Gastrocnemius medialis (tissue), 4 donors: ENCODE measurements around the gene TSC22D3. TPM values are rescaled to one million over a fixed set of nuclear protein-coding genes. Genes with fewer than 3 reads are reported as not detected.

Source experiments
- ATAC-seq, 2 donors: fragments of 150-250 bp; one replicate each; pipeline ENCODE4 v1.9.1; 2016
- DNase-seq, 2 donors: peaks; one replicate each; pipeline ENCODE4 v3.0.0-alpha.2; 2019
- H3K27ac ChIP-seq, 4 donors: fragments of 200-600 bp; sonication (generic); 1 replicate in 1 of 4; 2 replicates in 3 of 4; pipeline ENCODE4 v1.5.1; 2016 to 2018; ENCODE audit warnings: mild to moderate bottlenecking in 2 of 4, moderate library complexity in 1 of 4
- H3K27me3 ChIP-seq, 3 donors: fragments of 200-600 bp; sonication (generic) in 2 of 3; 1 replicate in 1 of 3; 2 replicates in 2 of 3; pipeline versions ENCODE4 v1.5.1 to v1.6.0; 2016 to 2019; ENCODE audit warnings: mild to moderate bottlenecking in 1 of 3, moderate library complexity in 1 of 3
- H3K36me3 ChIP-seq, 2 donors: fragments of 200-600 bp; sonication (generic) in 1 of 2; one replicate each; pipeline ENCODE4 v1.5.1; 2017 to 2018
- H3K4me1 ChIP-seq, 2 donors: fragments of 200-600 bp; sonication (generic) in 1 of 2; one replicate each; pipeline ENCODE4 v1.5.1; 2016 to 2017; ENCODE audit warnings: mild to moderate bottlenecking in 2 of 2
- H3K4me3 ChIP-seq, 4 donors: fragments of 200-600 bp; sonication (generic) in 3 of 4; 1 replicate in 1 of 4; 2 replicates in 3 of 4; pipeline ENCODE4 v1.5.1; 2016 to 2019; ENCODE audit warnings: mild to moderate bottlenecking in 2 of 4
- H3K9me3 ChIP-seq, 3 donors: fragments of 200-600 bp; sonication (generic) in 2 of 3; 1 replicate in 1 of 3; 2 replicates in 2 of 3; pipeline ENCODE4 v1.5.1; 2016 to 2019
- POLR2A ChIP-seq, 2 donors: fragments of 450-650 bp; IDR thresholded peaks; one replicate each; pipeline ENCODE4 v1.6.1; 2017; ENCODE audit warnings: antibody characterized with exemption in 2 of 2, mild to moderate bottlenecking in 2 of 2, moderate library complexity in 2 of 2
- in situ Hi-C, 4 donors: fragments of 200-750 bp; cut with MboI; loops; one replicate each; pipeline versions ENCODE4 v1.15.0 to v1.8.0; 2017; ENCODE audit warnings: low sequenced_read_pairs in 4 of 4
- intact Hi-C: fragments of 100-400 bp; cut with DNase I; formaldehyde crosslinking; loops from one replicate; pipeline ENCODE4 v1.15.1; 2023; ENCODE audit warnings: low total_unique reads
- total RNA-seq, 4 donors: library from RNA; depleted of rRNA; stranded (reverse); fragments of >200 nt; gene quantifications; one replicate each; pipeline versions ENCODE4 v1.1.0 to v1.2.3, GENCODE V29; 2016
- TF ChIP-seq, protein P1 (sequence below), 5 experiments: fragments of 450-650 bp in 3 of 5; fragments of 200-600 bp in 2 of 5; sonication (generic) in 2 of 5; IDR thresholded peaks in 4 of 5; conservative IDR thresholded peaks in 1 of 5; 1 replicate in 4 of 5; 2 replicates in 1 of 5; pipeline ENCODE4 v1.5.1; 2016 to 2019; ENCODE audit warnings: antibody characterized with exemption in 5 of 5, mild to moderate bottlenecking in 3 of 5, moderate library complexity in 3 of 5

The TSC22D3 gene
- total RNA-seq, 4 donors from 2014 or later: 689 to 1,948 (median 1,054) TPM

DNA sequence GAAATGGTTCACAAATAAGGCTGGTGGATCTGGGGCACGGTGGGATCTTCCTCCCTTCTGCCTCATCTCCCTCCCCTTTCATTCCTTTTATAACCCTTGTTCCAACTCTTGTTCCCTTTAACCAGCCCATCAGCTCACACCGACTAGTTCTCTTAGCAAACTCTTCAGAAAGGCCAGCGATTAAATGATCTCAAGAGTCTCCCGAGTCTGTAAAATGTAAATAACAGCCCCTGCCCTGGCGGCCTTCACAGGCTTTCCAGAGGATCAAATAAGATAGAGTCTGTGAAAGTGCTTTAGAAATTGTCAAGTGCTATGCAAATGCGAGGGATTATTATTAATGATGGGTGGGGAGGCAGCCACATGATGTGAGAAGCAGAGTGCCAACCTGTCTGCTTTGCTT lies 27.1 kb downstream of the TSC22D3 start:
- peak overlapping the region; percentile 87 to 96 (median 94) for H3K27ac ChIP-seq
- H3K27me3 ChIP-seq: no peaks in the 10 kb centered on the region
- no peaks in the 10 kb centered on the region for H3K9me3 ChIP-seq
- no peaks in the 10 kb centered on the region for H3K36me3 ChIP-seq
- ATAC-seq (no peak), DNase-seq (no peak)
- no peak for TF ChIP-seq POLR2A (IDR thresholded peaks at IDR 0.05)
- TF ChIP-seq, protein P1, sequence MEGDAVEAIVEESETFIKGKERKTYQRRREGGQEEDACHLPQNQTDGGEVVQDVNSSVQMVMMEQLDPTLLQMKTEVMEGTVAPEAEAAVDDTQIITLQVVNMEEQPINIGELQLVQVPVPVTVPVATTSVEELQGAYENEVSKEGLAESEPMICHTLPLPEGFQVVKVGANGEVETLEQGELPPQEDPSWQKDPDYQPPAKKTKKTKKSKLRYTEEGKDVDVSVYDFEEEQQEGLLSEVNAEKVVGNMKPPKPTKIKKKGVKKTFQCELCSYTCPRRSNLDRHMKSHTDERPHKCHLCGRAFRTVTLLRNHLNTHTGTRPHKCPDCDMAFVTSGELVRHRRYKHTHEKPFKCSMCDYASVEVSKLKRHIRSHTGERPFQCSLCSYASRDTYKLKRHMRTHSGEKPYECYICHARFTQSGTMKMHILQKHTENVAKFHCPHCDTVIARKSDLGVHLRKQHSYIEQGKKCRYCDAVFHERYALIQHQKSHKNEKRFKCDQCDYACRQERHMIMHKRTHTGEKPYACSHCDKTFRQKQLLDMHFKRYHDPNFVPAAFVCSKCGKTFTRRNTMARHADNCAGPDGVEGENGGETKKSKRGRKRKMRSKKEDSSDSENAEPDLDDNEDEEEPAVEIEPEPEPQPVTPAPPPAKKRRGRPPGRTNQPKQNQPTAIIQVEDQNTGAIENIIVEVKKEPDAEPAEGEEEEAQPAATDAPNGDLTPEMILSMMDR (IDR thresholded peaks at IDR 0.05 in 4 of 5, conservative IDR thresholded peaks at IDR 0.05 in 1 of 5): no peak
- no peak overlapping the region for H3K4me3 ChIP-seq
- in situ Hi-C loops: no loop called here
- peaks cover 59 to 78% of the 10 kb centered on the region in 2 donors for H3K4me1 ChIP-seq
- intact Hi-C loops: no loop called here

DNA sequence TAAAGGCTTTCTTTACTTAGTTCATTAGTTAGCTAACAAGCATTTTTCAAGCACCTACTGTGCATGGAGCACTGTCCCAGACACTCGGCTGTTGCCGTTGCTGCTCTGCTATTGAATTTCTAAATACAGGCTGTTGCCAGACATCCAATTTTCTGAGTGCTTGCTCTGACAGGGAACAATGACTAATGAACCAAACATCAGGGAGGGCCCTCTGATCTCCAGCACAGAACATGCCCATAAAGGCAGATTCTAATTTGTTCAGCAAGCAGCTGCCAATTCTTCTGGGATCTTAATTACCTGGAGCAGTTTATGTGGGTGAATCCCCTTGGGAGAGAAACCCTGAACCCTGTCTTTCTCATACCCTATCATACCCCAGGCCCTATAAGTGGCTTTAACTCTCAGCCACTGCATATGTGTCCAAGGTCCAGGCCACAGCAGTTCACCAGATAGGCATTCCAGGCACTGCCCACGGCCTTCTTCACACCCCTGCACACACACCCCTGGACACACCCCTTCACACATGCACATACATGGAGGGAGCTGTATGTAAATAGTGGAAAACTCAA lies 27.9 kb downstream of the TSC22D3 start:
- Histone ChIP-seq H3K9me3 (no peaks in the 10 kb centered on the region), H3K27ac (peak overlapping the region; percentile 87 to 96 (median 94)), H3K4me1 (peaks cover 68 to 85% of the 10 kb centered on the region in 2 donors), H3K27me3 (no peaks in the 10 kb centered on the region), H3K36me3 (no peaks in the 10 kb centered on the region), H3K4me3 (peak overlapping the region in 1 of 4 donors; percentile 17)
- TF ChIP-seq POLR2A (IDR thresholded peaks at IDR 0.05): peak; percentile 36 to 42
- TF ChIP-seq, protein P1 (IDR thresholded peaks at IDR 0.05 in 4 of 5, conservative IDR thresholded peaks at IDR 0.05 in 1 of 5): no peak
- DNase-seq: peak; percentile 66 to 69
- intact Hi-C loops (no loop called here), in situ Hi-C loops (no loop called here)
- peak; percentile 81 to 89 for ATAC-seq

DNA sequence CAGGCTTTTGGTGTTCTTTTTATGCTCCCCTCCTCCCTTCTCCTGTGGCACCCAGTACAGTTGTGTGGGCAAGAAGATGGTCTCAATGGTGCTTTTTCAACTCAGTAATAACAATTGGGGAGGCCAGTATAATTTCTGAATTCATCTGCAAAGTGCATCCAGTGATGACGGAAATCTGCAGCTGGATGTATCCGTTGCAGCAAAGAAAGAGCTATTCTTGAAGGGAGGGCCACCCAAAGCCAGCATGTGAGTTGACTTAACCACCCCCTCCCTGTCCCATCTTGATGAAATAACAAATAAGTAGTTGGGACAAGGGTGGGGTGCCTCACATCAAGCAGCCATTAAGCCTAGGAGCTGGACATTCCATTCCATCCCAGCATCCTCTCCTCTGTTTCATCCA lies 30.7 kb downstream of the TSC22D3 start:
- intact Hi-C loops: no loop called here
- Histone ChIP-seq H3K27me3 (no peaks in the 10 kb centered on the region), H3K9me3 (no peaks in the 10 kb centered on the region), H3K4me1 (peaks cover 67 to 86% of the 10 kb centered on the region in 2 donors), H3K4me3 (no peak overlapping the region), H3K36me3 (no peaks in the 10 kb centered on the region), H3K27ac (peak overlapping the region; percentile 87 to 96 (median 94))
- ATAC-seq (no peak), DNase-seq (no peak)
- in situ Hi-C loops: no loop called here
- TF ChIP-seq, protein P1 (IDR thresholded peaks at IDR 0.05 in 4 of 5, conservative IDR thresholded peaks at IDR 0.05 in 1 of 5): no peak
- TF ChIP-seq POLR2A (IDR thresholded peaks at IDR 0.05): no peak

DNA sequence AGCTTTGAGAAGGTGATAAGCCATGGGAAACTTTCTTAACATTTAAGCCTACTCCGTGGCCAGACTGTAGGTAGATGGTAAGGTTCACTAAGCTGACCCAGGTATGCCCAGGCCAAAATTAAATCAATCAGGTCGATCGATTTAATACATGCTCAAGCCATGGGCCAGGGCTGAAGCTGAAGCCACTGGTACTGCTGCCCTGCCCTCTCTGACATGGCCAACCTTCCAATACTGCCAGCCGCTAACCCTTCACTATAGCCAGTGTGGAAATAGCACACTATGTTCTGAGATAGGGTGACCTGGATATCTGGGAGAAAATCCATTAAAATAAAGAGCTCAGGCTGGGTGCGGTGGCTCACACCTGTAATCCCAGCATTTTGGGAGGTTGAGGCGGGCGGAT lies 31.6 kb downstream of the TSC22D3 start:
- H3K9me3 ChIP-seq: no peaks in the 10 kb centered on the region
- no peak overlapping the region for H3K4me3 ChIP-seq
- no peak for DNase-seq
- TF ChIP-seq, protein P1 (IDR thresholded peaks at IDR 0.05 in 4 of 5, conservative IDR thresholded peaks at IDR 0.05 in 1 of 5): no peak
- TF ChIP-seq POLR2A (IDR thresholded peaks at IDR 0.05): no peak
- no peaks in the 10 kb centered on the region for H3K36me3 ChIP-seq
- in situ Hi-C loops: no loop called here
- ATAC-seq: no peak
- H3K4me1 ChIP-seq: peaks cover 72 to 86% of the 10 kb centered on the region in 2 donors
- H3K27ac ChIP-seq: peak overlapping the region; percentile 87 to 96 (median 94)
- H3K27me3 ChIP-seq: no peaks in the 10 kb centered on the region
- intact Hi-C loops: no loop called here
